ENCODE data around the gene WDR5B.

Gene WDR5B

GRCh38 chr3:122427857-122428471 is 12.1 kb upstream of the WDR5B start:
- Mint-ChIP-seq H3K36me3 (peaks cover 63% of the 10 kb centered on the region), H3K4me3 (no peak overlapping the region), H3K4me1 (peaks cover 5% of the 10 kb centered on the region), H3K27me3 (no peaks in the 10 kb centered on the region), H3K27ac (peak overlapping the region; percentile 35), H3K9me3 (peaks cover 1% of the 10 kb centered on the region)
- DNase-seq: no peak
- CTCF ChIA-PET: no interaction called here

GRCh38 chr3:122421836-122422235 is 6.0 kb upstream of the WDR5B start:
- H3K27ac Mint-ChIP-seq: no peak overlapping the region
- peaks cover 45% of the 10 kb centered on the region for H3K36me3 Mint-ChIP-seq
- no peaks in the 10 kb centered on the region for H3K27me3 Mint-ChIP-seq
- H3K4me1 Mint-ChIP-seq: peaks cover 13% of the 10 kb centered on the region
- DNase-seq: no peak
- CTCF ChIA-PET: no interaction called here
- H3K9me3 Mint-ChIP-seq: no peaks in the 10 kb centered on the region
- no peak overlapping the region for H3K4me3 Mint-ChIP-seq

- DNase-seq: no peak
- peaks cover 19% of the 10 kb centered on the region for H3K4me1 Mint-ChIP-seq
- H3K9me3 Mint-ChIP-seq: no peaks in the 10 kb centered on the region
- H3K36me3 Mint-ChIP-seq: peaks cover 39% of the 10 kb centered on the region
- H3K27me3 Mint-ChIP-seq: peaks cover 1% of the 10 kb centered on the region
- CTCF ChIA-PET: no interaction called here
- H3K4me3 Mint-ChIP-seq: no peak overlapping the region
- H3K27ac Mint-ChIP-seq: no peak overlapping the region
Observed at GRCh38 chr3:122421101-122421500, 5.2 kb upstream of the WDR5B start.

- Mint-ChIP-seq H3K4me3 (peak overlapping the region; percentile 96), H3K27me3 (peaks cover 4% of the 10 kb centered on the region), H3K4me1 (peaks cover 51% of the 10 kb centered on the region), H3K27ac (peak overlapping the region; percentile 97), H3K9me3 (no peaks in the 10 kb centered on the region), H3K36me3 (peaks cover 35% of the 10 kb centered on the region)
- CTCF ChIA-PET: interaction anchor here (1.2 to 2.3 kb wide), 3 partner anchors 33 to 144 kb away, joined by 5 to 9 read pairs (median 5); partner anchors contain the start of gene FAM162A
- DNase-seq: no peak
Observed at GRCh38 chr3:122416966-122417365, 1.1 kb upstream of the WDR5B start.

DNA sequence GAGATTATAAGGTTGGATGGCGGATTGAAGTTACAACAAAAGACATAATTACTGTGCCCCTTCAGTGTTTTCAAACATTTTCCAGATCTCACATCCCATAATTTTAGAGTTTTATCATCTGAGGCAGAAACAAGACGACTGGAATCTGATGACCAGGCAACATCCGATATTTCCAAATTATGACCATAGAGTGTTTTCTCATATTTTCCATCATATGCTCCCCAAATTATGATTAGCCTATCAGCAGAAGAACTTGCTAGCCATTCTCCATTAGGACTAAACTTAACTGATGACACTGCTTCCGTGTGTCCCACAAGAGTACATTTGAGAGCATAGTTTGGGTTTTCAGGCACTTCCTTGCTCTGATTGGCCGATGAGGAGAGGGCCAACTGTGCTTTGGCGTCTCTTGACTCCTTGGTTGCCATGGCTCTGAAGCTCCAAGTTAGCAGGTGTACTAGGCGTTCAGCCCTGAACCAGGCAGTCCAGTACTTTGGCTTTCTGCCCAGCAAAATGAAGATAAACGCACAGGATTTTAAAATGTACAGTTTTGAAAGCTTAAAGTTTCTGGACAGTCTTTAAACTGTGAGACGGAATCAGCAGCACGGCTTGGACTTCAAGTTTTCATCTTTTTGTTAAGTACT is 638 bp downstream of the WDR5B start:
- Mint-ChIP-seq H3K27me3 (peaks cover 4% of the 10 kb centered on the region), H3K27ac (peak overlapping the region; percentile 97), H3K4me1 (peaks cover 52% of the 10 kb centered on the region), H3K4me3 (peak overlapping the region; percentile 96), H3K36me3 (peaks cover 35% of the 10 kb centered on the region), H3K9me3 (no peaks in the 10 kb centered on the region)
- CTCF ChIA-PET: interaction anchor here (1.0 to 2.3 kb wide), 5 partner anchors 31 to 314 kb away, joined by 3 to 9 read pairs (median 4); partner anchors contain the start of gene FAM162A
- peak; percentile 68 for DNase-seq

DNA sequence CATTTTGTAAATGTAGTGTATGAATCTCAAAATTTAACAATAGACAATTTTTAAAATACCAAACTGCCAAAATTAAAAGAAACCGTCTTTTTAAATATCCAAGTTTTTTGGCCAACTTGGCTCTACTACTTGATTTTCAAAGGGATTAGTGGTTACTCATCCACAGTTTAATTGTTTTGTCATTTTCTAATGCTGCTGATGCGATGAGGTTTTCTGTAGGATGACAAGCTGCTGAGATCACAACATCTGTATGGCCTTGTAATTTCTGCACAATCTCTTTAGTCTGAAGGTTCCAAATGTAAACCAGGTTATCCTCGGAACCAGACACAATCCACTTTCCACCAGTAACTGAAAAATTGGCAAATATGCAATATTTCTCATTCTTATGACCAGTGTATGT is 1.5 kb downstream of the WDR5B start:
- Mint-ChIP-seq H3K27me3 (peaks cover 4% of the 10 kb centered on the region), H3K9me3 (no peaks in the 10 kb centered on the region), H3K27ac (peak overlapping the region; percentile 97), H3K4me3 (peak overlapping the region; percentile 96), H3K4me1 (peaks cover 52% of the 10 kb centered on the region), H3K36me3 (peaks cover 35% of the 10 kb centered on the region)
- CTCF ChIA-PET: interaction anchor here (1.3 kb wide), 1 partner anchor 108 kb away, joined by 3 read pairs; no protein-coding TSS in a partner anchor
- no peak for DNase-seq

GRCh38 chr3:122410639-122411038 is 5.2 kb downstream of the WDR5B start:
- Mint-ChIP-seq H3K4me1 (peaks cover 33% of the 10 kb centered on the region), H3K36me3 (peaks cover 45% of the 10 kb centered on the region), H3K27ac (no peak overlapping the region), H3K9me3 (no peaks in the 10 kb centered on the region), H3K27me3 (no peaks in the 10 kb centered on the region), H3K4me3 (no peak overlapping the region)
- CTCF ChIA-PET: interaction anchor here (0.7 kb wide), 1 partner anchor 291 kb away, joined by 3 read pairs; no protein-coding TSS in a partner anchor
- DNase-seq: no peak

GRCh38 chr3:122410111-122410510 is 5.8 kb downstream of the WDR5B start:
- no peaks in the 10 kb centered on the region for H3K27me3 Mint-ChIP-seq
- H3K4me3 Mint-ChIP-seq: no peak overlapping the region
- no peaks in the 10 kb centered on the region for H3K9me3 Mint-ChIP-seq
- no peak for DNase-seq
- CTCF ChIA-PET: interaction anchor here (2.0 kb wide), 1 partner anchor 26 kb away, joined by 7 read pairs; the partner anchor contains the start of gene FAM162A
- no peak overlapping the region for H3K27ac Mint-ChIP-seq
- H3K4me1 Mint-ChIP-seq: peaks cover 29% of the 10 kb centered on the region
- H3K36me3 Mint-ChIP-seq: peaks cover 42% of the 10 kb centered on the region

DNA sequence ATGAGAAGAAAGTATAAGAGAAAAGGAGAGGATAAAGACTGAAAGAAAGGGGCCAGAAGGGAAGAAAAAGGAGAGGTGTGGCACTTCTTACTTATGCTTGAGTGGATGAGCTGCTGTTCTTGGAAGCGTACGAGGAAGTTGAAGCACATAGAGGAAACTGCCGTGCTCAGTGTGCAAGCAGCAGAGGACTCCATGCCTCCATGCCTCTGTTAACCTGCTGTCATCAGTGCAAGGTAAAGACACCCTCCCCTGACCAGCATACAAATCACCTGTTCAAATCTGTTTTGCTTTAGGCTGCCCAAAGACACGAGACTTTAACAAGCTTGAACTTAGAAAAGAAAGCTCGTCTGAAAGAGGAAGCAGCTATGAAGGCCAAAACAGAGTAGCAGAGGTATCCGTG is 6.4 kb downstream of the WDR5B start:
- Mint-ChIP-seq H3K36me3 (peaks cover 39% of the 10 kb centered on the region), H3K27ac (no peak overlapping the region), H3K4me1 (peaks cover 23% of the 10 kb centered on the region), H3K9me3 (no peaks in the 10 kb centered on the region), H3K4me3 (no peak overlapping the region), H3K27me3 (no peaks in the 10 kb centered on the region)
- DNase-seq: no peak
- CTCF ChIA-PET: interaction anchor here (2.0 kb wide), 1 partner anchor 25 kb away, joined by 7 read pairs; the partner anchor contains the start of gene FAM162A

DNA sequence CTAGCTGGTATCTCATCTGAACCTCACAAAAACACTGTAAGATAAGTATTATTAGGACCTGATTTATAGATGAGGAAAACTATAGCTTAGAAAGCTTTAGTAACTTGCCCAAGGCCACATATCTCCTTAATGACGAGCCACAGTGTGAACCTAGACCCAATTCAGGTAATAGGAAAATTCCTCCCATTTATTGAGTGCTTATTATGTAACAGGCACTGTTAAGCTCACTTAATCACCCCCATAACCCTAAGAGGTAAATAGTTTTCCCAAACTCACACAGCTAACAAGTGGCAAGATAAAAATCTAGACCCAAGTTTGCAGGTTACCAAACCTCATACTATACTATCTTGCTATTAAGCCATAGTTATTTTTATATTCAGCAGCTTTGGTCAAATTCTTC is 7.9 kb downstream of the WDR5B start:
- Mint-ChIP-seq H3K36me3 (peaks cover 41% of the 10 kb centered on the region), H3K27ac (peak overlapping the region; percentile 5)

GRCh38 chr3:122406198-122406597 is 9.7 kb downstream of the WDR5B start:
- no peak overlapping the region for H3K27ac Mint-ChIP-seq
- DNase-seq: no peak
- peaks cover 34% of the 10 kb centered on the region for H3K36me3 Mint-ChIP-seq
- H3K4me3 Mint-ChIP-seq: no peak overlapping the region
- no peaks in the 10 kb centered on the region for H3K27me3 Mint-ChIP-seq
- no peaks in the 10 kb centered on the region for H3K9me3 Mint-ChIP-seq
- no peaks in the 10 kb centered on the region for H3K4me1 Mint-ChIP-seq
- CTCF ChIA-PET: interaction anchor here (0.6 kb wide), 1 partner anchor 291 kb away, joined by 3 read pairs; no protein-coding TSS in a partner anchor

More for the DNA sequence above, 7.9 kb downstream of the WDR5B start:
- CTCF ChIA-PET: interaction anchor here (0.9 to 2.0 kb wide), 3 partner anchors 11 to 24 kb away, joined by 3 to 7 read pairs (median 3); partner anchors contain the start of gene FAM162A
- no peaks in the 10 kb centered on the region for H3K27me3 Mint-ChIP-seq
- no peak for DNase-seq
- peaks cover 11% of the 10 kb centered on the region for H3K4me1 Mint-ChIP-seq
- H3K4me3 Mint-ChIP-seq: no peak overlapping the region
- H3K9me3 Mint-ChIP-seq: no peaks in the 10 kb centered on the region

DNA sequence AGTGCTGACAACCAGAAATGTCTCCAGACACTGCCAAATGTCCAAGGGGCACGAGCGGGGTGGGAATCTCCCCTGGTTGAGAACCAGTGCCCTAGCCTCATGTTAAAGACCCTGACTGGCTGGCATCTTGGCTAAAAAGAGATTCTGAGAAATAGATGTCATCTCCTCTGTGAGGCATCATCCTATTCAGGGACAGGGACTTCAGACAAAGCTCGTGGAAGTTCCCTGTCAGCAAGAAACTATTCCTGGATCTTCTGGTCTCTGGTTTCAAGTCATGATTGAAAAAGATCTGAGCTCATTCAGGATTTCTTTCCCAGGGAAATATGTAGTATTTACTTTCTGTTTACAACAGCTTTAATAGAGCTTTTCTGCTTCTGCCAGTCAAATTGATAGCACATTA is 10.8 kb downstream of the WDR5B start:
- Mint-ChIP-seq H3K4me3 (no peak overlapping the region), H3K36me3 (peaks cover 28% of the 10 kb centered on the region)

GRCh38 chr3:122403489-122403888 is 12.4 kb downstream of the WDR5B start:
- H3K9me3 Mint-ChIP-seq: no peaks in the 10 kb centered on the region
- no peaks in the 10 kb centered on the region for H3K27me3 Mint-ChIP-seq
- H3K36me3 Mint-ChIP-seq: peaks cover 21% of the 10 kb centered on the region
- no peak for DNase-seq
- no peak overlapping the region for H3K4me3 Mint-ChIP-seq
- CTCF ChIA-PET: no interaction called here
- no peak overlapping the region for H3K27ac Mint-ChIP-seq
- no peaks in the 10 kb centered on the region for H3K4me1 Mint-ChIP-seq

More for the DNA sequence above, 10.8 kb downstream of the WDR5B start:
- Mint-ChIP-seq H3K4me1 (no peaks in the 10 kb centered on the region), H3K27ac (no peak overlapping the region), H3K27me3 (no peaks in the 10 kb centered on the region), H3K9me3 (no peaks in the 10 kb centered on the region)
- no peak for DNase-seq
- CTCF ChIA-PET: no interaction called here

- H3K36me3 Mint-ChIP-seq: peaks cover 14% of the 10 kb centered on the region
- DNase-seq: no peak
- CTCF ChIA-PET: no interaction called here
- no peaks in the 10 kb centered on the region for H3K9me3 Mint-ChIP-seq
- no peak overlapping the region for H3K4me3 Mint-ChIP-seq
- peaks cover 17% of the 10 kb centered on the region for H3K4me1 Mint-ChIP-seq
- H3K27ac Mint-ChIP-seq: no peak overlapping the region
- no peaks in the 10 kb centered on the region for H3K27me3 Mint-ChIP-seq
Observed at GRCh38 chr3:122398920-122399319, 16.9 kb downstream of the WDR5B start.

Measured in activated naive CD4-positive, alpha-beta T cell treated with anti-CD3 and anti-CD28 coated beads, Interleukin-2, amount 10 ng/mL, durations not matched to agents 7 days and 5 days (primary cell).